AG10803 (cell line): ENCODE measurements around the gene SENP7.

Experiments used
- DNase-seq: peaks from one replicate; pipeline ENCODE4 v3.0.0; 2010; ENCODE audit warnings: low read depth
- H3K4me3 ChIP-seq: 2 replicates; pipeline ENCODE4 v1.5.1; 2011; ENCODE audit warnings: mild to moderate bottlenecking, low read length, control low read depth
- TF ChIP-seq, protein P1 (sequence below): conservative IDR thresholded peaks from 2 replicates; pipeline ENCODE4 v1.5.1; 2011; ENCODE audit warnings: mild to moderate bottlenecking, low read length, control low read depth, inconsistent platforms

The SENP7 gene

DNA sequence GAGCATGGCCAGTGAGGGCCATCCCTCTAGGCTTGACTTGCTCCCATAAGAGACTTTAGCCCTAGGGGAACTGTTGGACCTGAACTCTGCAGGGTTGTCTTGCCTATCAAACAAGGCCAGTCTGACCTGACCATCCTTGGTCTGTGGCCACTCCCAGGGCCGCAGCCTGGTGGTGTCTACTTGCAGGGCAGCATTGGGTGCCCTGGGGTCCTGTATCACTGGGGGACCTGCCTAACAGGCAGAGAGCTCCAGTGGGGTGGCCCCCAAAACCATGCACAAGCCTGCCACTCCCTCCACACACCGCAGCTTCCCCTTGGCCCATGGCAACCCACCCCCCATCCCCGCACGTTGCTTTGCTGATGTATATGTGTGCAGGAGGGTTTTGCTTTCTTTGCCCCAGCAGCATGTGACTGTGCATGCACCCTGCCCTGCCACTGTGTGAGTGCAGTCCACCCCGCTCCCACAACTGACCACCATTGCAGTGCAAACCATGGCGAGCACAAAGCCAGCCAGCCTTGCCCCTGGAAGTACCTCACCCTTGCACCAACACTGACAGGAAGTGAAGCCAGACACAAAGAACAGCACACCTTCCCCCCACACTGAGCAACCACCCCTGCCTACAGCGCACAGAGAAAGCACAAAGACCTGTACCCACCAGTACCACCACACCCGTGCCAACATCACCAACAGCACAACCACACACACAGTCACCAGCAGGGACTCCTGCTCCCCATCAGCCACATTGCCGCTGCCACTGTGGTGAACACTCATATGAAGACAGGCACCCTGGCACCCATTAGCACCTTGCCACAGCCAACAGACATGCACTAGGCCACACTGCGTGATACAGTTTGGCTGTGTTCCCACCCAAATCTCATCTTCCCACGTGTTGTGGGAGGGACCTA lies 88.8 kb downstream of the SENP7 start:
- DNase-seq: no peak
- TF ChIP-seq, protein P1, sequence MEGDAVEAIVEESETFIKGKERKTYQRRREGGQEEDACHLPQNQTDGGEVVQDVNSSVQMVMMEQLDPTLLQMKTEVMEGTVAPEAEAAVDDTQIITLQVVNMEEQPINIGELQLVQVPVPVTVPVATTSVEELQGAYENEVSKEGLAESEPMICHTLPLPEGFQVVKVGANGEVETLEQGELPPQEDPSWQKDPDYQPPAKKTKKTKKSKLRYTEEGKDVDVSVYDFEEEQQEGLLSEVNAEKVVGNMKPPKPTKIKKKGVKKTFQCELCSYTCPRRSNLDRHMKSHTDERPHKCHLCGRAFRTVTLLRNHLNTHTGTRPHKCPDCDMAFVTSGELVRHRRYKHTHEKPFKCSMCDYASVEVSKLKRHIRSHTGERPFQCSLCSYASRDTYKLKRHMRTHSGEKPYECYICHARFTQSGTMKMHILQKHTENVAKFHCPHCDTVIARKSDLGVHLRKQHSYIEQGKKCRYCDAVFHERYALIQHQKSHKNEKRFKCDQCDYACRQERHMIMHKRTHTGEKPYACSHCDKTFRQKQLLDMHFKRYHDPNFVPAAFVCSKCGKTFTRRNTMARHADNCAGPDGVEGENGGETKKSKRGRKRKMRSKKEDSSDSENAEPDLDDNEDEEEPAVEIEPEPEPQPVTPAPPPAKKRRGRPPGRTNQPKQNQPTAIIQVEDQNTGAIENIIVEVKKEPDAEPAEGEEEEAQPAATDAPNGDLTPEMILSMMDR: no peak
- no peak overlapping the region for H3K4me3 ChIP-seq

DNA sequence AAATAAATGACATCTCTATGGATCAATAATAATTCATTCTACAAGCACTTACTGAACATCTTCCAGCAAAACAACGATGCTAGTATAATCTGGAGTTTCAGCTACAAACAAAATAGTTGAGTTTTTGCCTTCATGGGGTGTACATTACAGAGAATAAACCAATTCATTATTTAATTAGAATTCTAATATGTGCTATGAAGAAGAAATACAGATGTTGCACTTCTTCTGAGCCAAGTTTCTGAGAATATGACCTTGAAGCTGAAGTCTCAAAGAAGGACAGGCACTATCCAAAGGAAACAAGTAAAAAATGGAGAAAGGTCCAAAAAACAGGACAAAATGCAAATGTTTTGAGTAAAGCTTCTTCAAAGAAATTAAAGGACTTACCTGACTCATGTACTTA lies 94.2 kb downstream of the SENP7 start:
- no peak overlapping the region for H3K4me3 ChIP-seq
- TF ChIP-seq, protein P1: no peak
- no peak for DNase-seq

DNA sequence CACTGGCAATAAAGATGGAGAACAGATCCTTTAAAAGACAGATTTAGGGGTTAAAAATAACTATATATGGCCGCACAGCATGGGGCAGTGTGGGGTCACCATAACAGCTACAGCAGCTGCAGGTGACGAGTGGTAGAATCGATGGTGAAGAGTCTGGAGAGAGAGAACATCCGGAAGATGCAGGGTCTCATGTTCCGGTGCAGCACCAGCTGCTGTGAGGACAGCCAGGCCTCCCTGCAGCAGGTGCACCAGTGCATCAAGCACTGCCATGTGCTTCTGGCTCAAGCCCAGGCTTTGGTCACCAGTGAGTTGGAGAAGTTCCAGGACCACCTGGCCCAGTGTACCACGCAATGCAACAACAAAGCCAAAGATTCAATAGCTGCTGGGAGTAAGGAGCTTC lies 98.9 kb downstream of the SENP7 start:
- DNase-seq: no peak
- H3K4me3 ChIP-seq: no peak overlapping the region
- TF ChIP-seq, protein P1: no peak

DNA sequence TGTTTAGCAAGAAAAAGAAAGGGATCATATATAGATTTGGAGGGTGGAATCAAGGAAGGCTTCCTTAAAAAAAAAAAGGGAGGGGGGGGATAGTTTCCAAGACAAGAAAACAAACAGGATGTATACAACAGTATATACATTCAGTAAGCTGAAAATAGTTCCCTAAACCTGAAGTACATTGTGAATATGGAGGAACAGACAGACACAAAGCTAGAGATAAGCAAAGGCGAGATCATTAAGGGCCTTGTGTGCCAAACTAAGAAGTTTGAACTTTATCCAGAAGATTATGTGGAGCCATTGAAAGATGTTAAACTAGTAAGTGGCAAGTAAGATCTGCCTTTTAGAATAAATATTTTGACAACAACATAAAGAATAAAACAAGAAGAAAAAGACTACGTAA lies 99.4 kb downstream of the SENP7 start:
- DNase-seq: no peak
- TF ChIP-seq, protein P1: no peak
- H3K4me3 ChIP-seq: no peak overlapping the region

DNA sequence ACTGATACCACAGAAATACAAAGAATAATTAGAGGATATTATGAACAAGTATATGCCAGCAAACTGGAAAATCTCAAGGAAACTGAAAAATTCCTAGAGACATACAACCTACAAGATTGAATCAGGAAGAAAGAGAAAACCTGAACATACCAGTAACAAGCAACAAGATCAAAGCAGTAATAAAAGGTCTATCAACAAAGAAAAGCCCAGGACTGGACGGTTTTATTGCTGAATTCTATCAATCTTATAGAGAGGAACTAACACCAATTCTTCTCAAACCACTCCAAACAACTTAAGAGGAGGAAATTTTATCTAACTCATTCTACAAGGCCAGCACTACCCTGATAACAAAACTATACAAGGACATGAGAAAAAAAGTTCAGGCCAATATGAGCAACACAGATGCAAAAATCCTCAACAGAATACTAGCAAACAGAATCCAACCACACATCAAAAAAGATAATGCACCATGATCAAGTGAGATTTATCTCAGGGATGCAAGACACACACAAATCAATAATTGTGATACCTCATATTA lies 121.5 kb downstream of the SENP7 start:
- TF ChIP-seq, protein P1: no peak
- H3K4me3 ChIP-seq: no peak overlapping the region
- no peak for DNase-seq

DNA sequence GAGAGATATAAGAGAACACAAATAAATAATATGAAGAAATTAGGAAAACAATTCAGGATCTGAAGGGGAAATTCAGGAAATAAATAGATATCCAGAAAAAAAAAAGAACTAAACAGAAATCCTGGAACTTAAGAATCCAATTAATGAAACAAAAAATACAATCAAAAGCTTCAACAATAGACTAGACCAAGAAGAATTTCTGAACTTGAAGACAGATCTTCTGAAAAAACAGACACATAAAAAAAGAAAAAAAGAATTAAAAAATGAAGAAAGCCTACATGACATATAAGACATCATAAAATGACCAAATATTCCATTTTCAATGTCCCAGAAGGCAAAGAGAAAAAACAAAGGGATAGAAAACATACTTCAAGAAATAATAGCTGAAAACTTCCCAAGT lies 124.3 kb downstream of the SENP7 start:
- no peak for DNase-seq
- TF ChIP-seq, protein P1: no peak
- H3K4me3 ChIP-seq: no peak overlapping the region

DNA sequence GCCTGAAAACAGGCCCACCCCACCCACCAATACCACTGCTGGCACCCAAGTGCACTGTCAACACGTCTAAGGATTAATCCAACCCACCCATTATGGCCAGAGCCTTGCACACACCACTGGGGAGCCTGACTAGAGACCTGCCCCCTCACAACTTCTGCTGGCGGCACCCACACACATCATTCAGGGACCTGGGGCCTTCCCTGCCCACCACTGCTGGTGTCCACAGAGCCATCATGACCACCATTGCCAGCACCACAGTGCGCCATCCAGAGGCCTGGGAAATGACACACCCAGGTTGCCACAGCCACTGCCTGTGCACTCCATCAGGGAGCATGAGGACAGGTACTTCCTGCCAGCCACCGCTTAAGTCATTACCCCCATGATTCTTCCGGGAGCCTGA lies 125.7 kb downstream of the SENP7 start:
- DNase-seq: no peak
- no peak overlapping the region for H3K4me3 ChIP-seq
- TF ChIP-seq, protein P1: no peak
